GM23338 (cell line): ENCODE data around the gene OLFML2B.

ENCODE experiments used
- CREB1 ChIP-seq: fragments of 250-450 bp; sonication (Bioruptor Pico); IDR thresholded peaks from 2 replicates; pipeline ENCODE4 v1.5.0; 2020; ENCODE audit warnings: low read depth, mild to moderate bottlenecking, moderate library complexity
- CTCF ChIP-seq, 2 experiments: fragments of 200-600 bp in 1 of 2; sonication (generic) in 1 of 2; conservative IDR thresholded peaks; 2 replicates each; pipeline versions ENCODE4 v1.5.1 to v1.6.1; 2016 to 2017; ENCODE audit warnings: antibody characterized with exemption in 2 of 2, low read depth in 2 of 2, mild to moderate bottlenecking in 2 of 2, moderate library complexity in 1 of 2
- ETS1 ChIP-seq: IDR thresholded peaks from 2 replicates; pipeline ENCODE4 v1.6.1; 2016; ENCODE audit warnings: antibody characterized with exemption
- EZH2 ChIP-seq: fragments of 200-600 bp; sonication (generic); IDR thresholded peaks from one replicate; pipeline ENCODE4 v1.8.0; 2017; ENCODE audit warnings: antibody characterized with exemption, mild to moderate bottlenecking, low read depth; ENCODE audit not compliant: unreplicated experiment
- EZH2phosphoT487 ChIP-seq: fragments of 200-600 bp; sonication (generic); IDR thresholded peaks from one replicate; pipeline ENCODE4 v1.8.1; 2018; ENCODE audit warnings: antibody characterized with exemption; ENCODE audit not compliant: unreplicated experiment
- JUNB ChIP-seq: IDR thresholded peaks from one replicate; pipeline ENCODE4 v1.6.1; 2016; ENCODE audit warnings: antibody characterized with exemption; ENCODE audit not compliant: unreplicated experiment
- NANOG ChIP-seq: IDR thresholded peaks from 2 replicates; pipeline ENCODE4 v1.6.1; 2016; ENCODE audit warnings: antibody characterized with exemption, borderline replicate concordance
- POLR2AphosphoS5 ChIP-seq: IDR thresholded peaks from 2 replicates; pipeline ENCODE4 v1.6.1; 2016; ENCODE audit warnings: antibody characterized with exemption, low read depth
- REST ChIP-seq: IDR thresholded peaks from one replicate; pipeline ENCODE4 v1.6.1; 2018; ENCODE audit warnings: antibody characterized with exemption; ENCODE audit not compliant: unreplicated experiment
- STAT1 ChIP-seq: IDR thresholded peaks from one replicate; pipeline ENCODE4 v1.6.1; 2016; ENCODE audit warnings: antibody characterized with exemption; ENCODE audit not compliant: unreplicated experiment
- ZNF331 ChIP-seq: fragments of 250-450 bp; sonication (Bioruptor Pico); IDR thresholded peaks from 2 replicates; pipeline ENCODE4 v1.5.0; 2020; ENCODE audit warnings: low read depth, mild to moderate bottlenecking, moderate library complexity
- ZNF462 ChIP-seq: fragments of 250-450 bp; sonication (Bioruptor Pico); IDR thresholded peaks from 2 replicates; pipeline ENCODE4 v1.5.0; 2020; ENCODE audit warnings: mild to moderate bottlenecking, moderate library complexity

- TF ChIP-seq CTCF (conservative IDR thresholded peaks at IDR 0.05; ENCODE audit: low read depth in 2 of 2) (no peak), EZH2 (no peak), ZNF331 (no peak), REST (no peak), EZH2phosphoT487 (no peak), POLR2AphosphoS5 (no peak), CREB1 (CRISPR knock-in tag) (no peak), STAT1 (no peak), ZNF462 (CRISPR knock-in tag) (no peak), ETS1 (no peak), JUNB (no peak), NANOG (no peak)
These were observed 86.9 kb downstream of the OLFML2B start for GRCh38 chr1:161936786-161937185.
